WI38 (cell line): ENCODE measurements around the gene TMPRSS4.

Source experiments
- H3K4me3 ChIP-seq: 2 replicates; pipeline ENCODE4 v1.5.1; 2011; ENCODE audit warnings: low read depth, mild to moderate bottlenecking, control low read depth, low read length
- TF ChIP-seq, protein P1 (sequence below): IDR thresholded peaks from 2 replicates; pipeline ENCODE4 v1.5.1; 2012; ENCODE audit warnings: low read depth, mild to moderate bottlenecking, control low read depth, low read length

Gene TMPRSS4

GRCh38 chr11:118169300-118170140 is 92.6 kb downstream of the TMPRSS4 start:
- H3K4me3 ChIP-seq, result no peak overlapping the region
- TF ChIP-seq, protein P1, sequence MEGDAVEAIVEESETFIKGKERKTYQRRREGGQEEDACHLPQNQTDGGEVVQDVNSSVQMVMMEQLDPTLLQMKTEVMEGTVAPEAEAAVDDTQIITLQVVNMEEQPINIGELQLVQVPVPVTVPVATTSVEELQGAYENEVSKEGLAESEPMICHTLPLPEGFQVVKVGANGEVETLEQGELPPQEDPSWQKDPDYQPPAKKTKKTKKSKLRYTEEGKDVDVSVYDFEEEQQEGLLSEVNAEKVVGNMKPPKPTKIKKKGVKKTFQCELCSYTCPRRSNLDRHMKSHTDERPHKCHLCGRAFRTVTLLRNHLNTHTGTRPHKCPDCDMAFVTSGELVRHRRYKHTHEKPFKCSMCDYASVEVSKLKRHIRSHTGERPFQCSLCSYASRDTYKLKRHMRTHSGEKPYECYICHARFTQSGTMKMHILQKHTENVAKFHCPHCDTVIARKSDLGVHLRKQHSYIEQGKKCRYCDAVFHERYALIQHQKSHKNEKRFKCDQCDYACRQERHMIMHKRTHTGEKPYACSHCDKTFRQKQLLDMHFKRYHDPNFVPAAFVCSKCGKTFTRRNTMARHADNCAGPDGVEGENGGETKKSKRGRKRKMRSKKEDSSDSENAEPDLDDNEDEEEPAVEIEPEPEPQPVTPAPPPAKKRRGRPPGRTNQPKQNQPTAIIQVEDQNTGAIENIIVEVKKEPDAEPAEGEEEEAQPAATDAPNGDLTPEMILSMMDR, result no peak

DNA sequence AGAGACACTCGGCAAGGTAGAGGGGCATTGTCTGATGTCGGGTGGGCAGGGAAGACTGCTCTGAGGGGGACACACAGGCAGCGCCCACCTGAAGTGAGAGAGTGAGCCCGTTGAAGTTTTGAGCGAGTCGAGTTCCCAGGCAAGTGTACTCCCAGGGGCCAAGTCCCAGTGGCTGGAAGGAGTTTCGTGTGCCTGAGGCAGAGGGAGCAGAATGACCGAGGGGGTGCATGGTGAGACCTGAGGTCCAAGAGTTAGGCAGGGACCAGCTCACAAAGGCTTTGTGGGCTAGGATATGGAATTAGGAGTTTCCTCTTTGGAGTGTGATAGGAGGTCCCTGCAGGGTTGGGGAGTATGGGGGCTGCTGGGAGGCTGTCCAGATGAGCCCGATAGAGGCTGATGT is 93.4 kb downstream of the TMPRSS4 start:
- TF ChIP-seq, protein P1, result no peak
- no peak overlapping the region for H3K4me3 ChIP-seq

DNA sequence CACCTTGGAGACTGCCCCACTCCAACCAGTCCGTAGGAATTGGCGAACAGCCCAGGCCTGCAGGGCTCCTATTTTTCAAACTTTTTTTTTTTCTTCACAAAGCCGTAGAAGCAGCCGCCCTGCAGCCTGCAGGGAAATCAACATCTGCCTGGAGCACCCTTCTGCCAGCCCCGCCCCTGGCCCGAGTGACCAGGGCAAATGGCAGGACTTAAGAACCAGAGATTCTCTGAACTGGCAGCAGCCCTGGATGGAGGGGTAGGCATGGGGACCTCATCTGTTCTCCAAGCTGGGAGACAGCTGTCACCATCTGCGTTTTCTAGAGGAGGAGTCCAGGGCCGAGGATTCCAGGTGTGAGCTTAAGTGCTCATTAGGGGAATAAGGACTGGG is 94.0 kb downstream of the TMPRSS4 start:
- TF ChIP-seq, protein P1, result no peak
- H3K4me3 ChIP-seq, result no peak overlapping the region
